Epidermal melanocyte (primary cell): Measurements from ENCODE around the gene CCDC93.

ENCODE experiments used
- DNase-seq: peaks from one replicate; pipeline ENCODE4 v3.0.0; 2011; ENCODE audit warnings: low spot score; ENCODE audit not compliant: insufficient read length

CCDC93 gene

GRCh38 chr2:117918608-117919007 lies 95.3 kb downstream of the CCDC93 start:
- DNase-seq = no peak

- DNase-seq = no peak
These were observed 96.5 kb downstream of the CCDC93 start for GRCh38 chr2:117917223-117917917.

- DNase-seq = no peak
These were observed 110.9 kb downstream of the CCDC93 start for GRCh38 chr2:117902933-117903332.

GRCh38 chr2:117888897-117889296 lies 125.0 kb downstream of the CCDC93 start:
- no peak for DNase-seq

GRCh38 chr2:117885308-117885707 lies 128.6 kb downstream of the CCDC93 start:
- no peak for DNase-seq

- DNase-seq = no peak
These were observed 134.9 kb downstream of the CCDC93 start for GRCh38 chr2:117879003-117879402.

GRCh38 chr2:117875786-117876185 lies 138.1 kb downstream of the CCDC93 start:
- DNase-seq = no peak
